SK-N-MC (cell line): Measurements from ENCODE around the gene ZNF366.
A peak's percentile ranks its signal among the peaks of the same experiment; 100 is the strongest.

Experiments used
- DNase-seq: peaks from one replicate; pipeline ENCODE4 v3.0.0-alpha.2; 2011; ENCODE audit warnings: low read depth, low spot score
- H3K27ac ChIP-seq: fragments of 200-600 bp; sonication (generic); 2 replicates; pipeline ENCODE4 v1.5.1; 2016; ENCODE audit warnings: mixed run types
- H3K36me3 ChIP-seq: fragments of 200-600 bp; sonication (generic); 2 replicates; pipeline ENCODE4 v1.6.1; 2017; ENCODE audit warnings: antibody characterized with exemption, low read length, mixed read lengths; ENCODE audit not compliant: insufficient read depth
- H3K4me3 ChIP-seq: fragments of 200-600 bp; sonication (generic); 2 replicates; pipeline ENCODE4 v1.5.1; 2016
- H3K9ac ChIP-seq: fragments of 200-600 bp; sonication (generic); 2 replicates; pipeline ENCODE4 v1.8.0; 2017; ENCODE audit warnings: mixed run types, mixed read lengths; ENCODE audit not compliant: insufficient read length
- H3K9me3 ChIP-seq: fragments of 200-600 bp; sonication (generic); 2 replicates; pipeline ENCODE4 v1.6.1; 2017; ENCODE audit warnings: low read depth, mild to moderate bottlenecking, antibody characterized with exemption, low read length, moderate library complexity, mixed read lengths
- EZH2 ChIP-seq: fragments of 200-600 bp; sonication (generic); IDR thresholded peaks from one replicate; pipeline ENCODE4 v1.6.1; 2017; ENCODE audit warnings: antibody characterized with exemption
- FOXP2 ChIP-seq: optimal IDR thresholded peaks from 2 replicates; pipeline ENCODE3; 2011; ENCODE audit warnings: mild to moderate bottlenecking, moderate library complexity; ENCODE audit not compliant: insufficient read depth; ENCODE audit errors: extremely low read length, control extremely low read depth
- POLR2AphosphoS5 ChIP-seq: IDR thresholded peaks from 2 replicates; pipeline ENCODE4 v1.6.1; 2012; ENCODE audit warnings: mild to moderate bottlenecking, low read depth, low read length, borderline replicate concordance

The ZNF366 gene

DNA sequence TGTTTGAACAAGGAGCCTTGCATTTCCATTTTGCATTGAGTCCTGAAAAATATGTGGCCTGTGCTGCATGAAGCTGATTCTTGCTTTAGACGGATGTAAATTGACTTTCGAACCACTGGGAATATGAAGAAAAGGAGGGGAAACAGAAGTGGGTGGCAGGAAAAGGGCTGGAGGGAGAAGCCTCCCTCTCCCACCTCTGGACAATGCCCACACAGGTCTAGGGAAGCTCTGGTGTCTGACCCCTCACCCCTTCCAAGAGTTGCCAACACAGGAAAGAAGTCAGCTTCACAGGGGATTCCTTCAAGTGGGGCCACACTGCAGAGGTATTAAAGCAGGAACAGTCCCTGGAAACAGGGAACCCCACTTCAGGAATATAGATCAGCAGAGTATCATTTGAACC lies 52.2 kb downstream of the ZNF366 start:
- Histone ChIP-seq H3K27ac (no peak overlapping the region), H3K9ac (no peak overlapping the region), H3K4me3 (no peak overlapping the region), H3K9me3 (no peaks in the 10 kb centered on the region), H3K36me3 (no peaks in the 10 kb centered on the region)
- TF ChIP-seq EZH2 (no peak), POLR2AphosphoS5 (no peak), FOXP2 (no peak)
- DNase-seq, result no peak

- TF ChIP-seq FOXP2 (no peak), POLR2AphosphoS5 (no peak), EZH2 (no peak)
- no peak overlapping the region for H3K27ac ChIP-seq
These were observed 53.9 kb downstream of the ZNF366 start for GRCh38 chr5:72453246-72453775.

GRCh38 chr5:72452515-72453245 lies 54.5 kb downstream of the ZNF366 start:
- no peaks in the 10 kb centered on the region for H3K9me3 ChIP-seq
- no peaks in the 10 kb centered on the region for H3K36me3 ChIP-seq
- DNase-seq, result no peak
- peak overlapping the region; percentile 23; the same call in 1 of the 2 replicates for H3K4me3 ChIP-seq
- no peak overlapping the region for H3K9ac ChIP-seq
- TF ChIP-seq FOXP2, result no peak
- no peak for TF ChIP-seq EZH2
- TF ChIP-seq POLR2AphosphoS5, result no peak
- no peak overlapping the region for H3K27ac ChIP-seq

More at GRCh38 chr5:72453246-72453775, 53.9 kb downstream of the ZNF366 start:
- DNase-seq, result no peak
- Histone ChIP-seq H3K9ac (no peak overlapping the region), H3K9me3 (no peaks in the 10 kb centered on the region), H3K4me3 (no peak overlapping the region), H3K36me3 (no peaks in the 10 kb centered on the region)

DNA sequence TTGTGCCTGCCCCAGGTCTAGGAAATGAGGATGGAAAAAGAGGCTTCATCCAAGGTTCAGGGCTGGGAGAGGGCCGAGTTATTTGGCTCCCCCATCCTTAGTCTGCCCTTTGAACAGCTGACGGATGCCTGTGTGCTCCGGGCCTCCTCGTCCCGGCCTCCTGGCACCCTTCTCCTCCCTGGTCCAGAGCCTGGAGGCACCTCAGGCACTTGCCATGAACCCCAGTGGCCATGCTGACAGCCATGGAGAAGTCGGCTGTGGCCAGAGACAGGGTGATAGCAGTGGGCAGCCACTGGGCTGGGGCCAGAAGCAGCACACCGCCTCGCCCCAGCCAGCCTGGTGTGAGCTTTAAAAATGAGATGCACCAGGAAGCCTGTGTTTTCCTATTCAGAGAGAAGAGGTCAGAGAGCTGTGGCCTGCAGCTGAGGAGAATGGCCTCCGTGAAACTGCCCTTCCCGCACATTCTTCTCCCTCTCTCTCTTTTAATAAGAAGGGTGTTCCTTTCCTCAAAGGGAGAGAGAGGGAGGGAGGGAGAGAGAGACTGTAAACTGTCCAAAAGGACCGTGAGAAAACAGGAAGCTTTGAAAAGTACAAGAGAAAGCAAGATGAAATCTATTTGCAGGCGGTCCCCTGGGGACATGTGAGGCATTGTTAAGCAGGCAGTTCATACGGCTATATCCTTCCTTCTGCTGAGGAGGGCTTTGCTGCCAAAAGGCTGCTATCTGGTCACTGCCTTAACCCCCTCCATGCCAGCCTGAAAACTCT lies 55.3 kb downstream of the ZNF366 start:
- DNase-seq, result peak; percentile 12
- Histone ChIP-seq H3K27ac (no peak overlapping the region), H3K4me3 (peak overlapping the region; percentile 23; the same call in 1 of the 2 replicates), H3K9me3 (no peaks in the 10 kb centered on the region), H3K36me3 (no peaks in the 10 kb centered on the region), H3K9ac (no peak overlapping the region)
- TF ChIP-seq FOXP2 (no peak), EZH2 (no peak), POLR2AphosphoS5 (no peak)

GRCh38 chr5:72448368-72448767 lies 58.8 kb downstream of the ZNF366 start:
- no peak for DNase-seq
- H3K9ac ChIP-seq, result no peak overlapping the region
- no peaks in the 10 kb centered on the region for H3K36me3 ChIP-seq
- H3K4me3 ChIP-seq, result no peak overlapping the region
- H3K27ac ChIP-seq, result no peak overlapping the region
- no peaks in the 10 kb centered on the region for H3K9me3 ChIP-seq
- TF ChIP-seq FOXP2, result no peak
- no peak for TF ChIP-seq POLR2AphosphoS5
- no peak for TF ChIP-seq EZH2

- no peaks in the 10 kb centered on the region for H3K36me3 ChIP-seq
- H3K9me3 ChIP-seq, result no peaks in the 10 kb centered on the region
- no peak overlapping the region for H3K4me3 ChIP-seq
- H3K27ac ChIP-seq, result no peak overlapping the region
- H3K9ac ChIP-seq, result no peak overlapping the region
- TF ChIP-seq POLR2AphosphoS5 (no peak), FOXP2 (no peak), EZH2 (no peak)
- DNase-seq, result no peak
These were observed 59.5 kb downstream of the ZNF366 start for GRCh38 chr5:72447751-72448150.

DNA sequence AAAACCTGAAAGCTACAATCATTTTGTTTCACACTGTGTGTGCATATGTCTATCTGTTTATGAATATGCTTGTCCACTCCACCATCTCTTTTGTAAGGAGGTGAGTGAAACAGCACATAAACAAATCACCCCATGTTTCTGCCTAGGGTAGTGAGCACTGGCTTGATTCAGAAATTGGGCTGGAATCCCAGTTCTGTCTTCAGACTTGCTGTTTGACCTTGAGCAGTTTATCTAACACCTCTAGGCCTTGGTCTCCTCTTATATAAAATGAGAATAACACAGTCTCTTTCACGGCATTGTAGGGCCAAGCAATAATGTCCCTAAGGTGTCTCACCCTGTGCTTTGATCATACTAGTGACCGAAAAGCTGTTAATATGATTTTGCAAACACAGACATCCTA lies 61.2 kb downstream of the ZNF366 start:
- Histone ChIP-seq H3K36me3 (no peaks in the 10 kb centered on the region), H3K4me3 (no peak overlapping the region), H3K9me3 (no peaks in the 10 kb centered on the region), H3K27ac (no peak overlapping the region), H3K9ac (no peak overlapping the region)
- no peak for TF ChIP-seq POLR2AphosphoS5
- no peak for TF ChIP-seq FOXP2
- no peak for TF ChIP-seq EZH2
- no peak for DNase-seq

- H3K36me3 ChIP-seq, result no peaks in the 10 kb centered on the region
- no peak for DNase-seq
- no peak overlapping the region for H3K4me3 ChIP-seq
- H3K9ac ChIP-seq, result no peak overlapping the region
- H3K27ac ChIP-seq, result no peak overlapping the region
- TF ChIP-seq POLR2AphosphoS5, result no peak
- no peak for TF ChIP-seq FOXP2
- TF ChIP-seq EZH2, result no peak
- no peaks in the 10 kb centered on the region for H3K9me3 ChIP-seq
These were observed 63.3 kb downstream of the ZNF366 start for GRCh38 chr5:72443883-72444282.
